GM10248 (cell line): ENCODE measurements around the gene PPP3CB.
"Not testable (repeated sequence)": the region's sequence is repeated elsewhere in the genome, so short reads cannot be mapped to it uniquely, and the experiment has no call there.

ENCODE experiments used
- CTCF ChIA-PET: fragments of 300-600 bp; sonication (Branson Sonifier 250); formaldehyde crosslinking; extraction: SDS; loops from one replicate; lab custom pipeline; 2021; ENCODE audit warnings: antibody characterized with exemption; lab: Yijun Ruan, JAX
- POLR2A ChIA-PET: fragments of 350-650 bp; sonication (Branson Sonifier 250); formaldehyde crosslinking; extraction: SDS; loops from one replicate; lab custom pipeline; 2020; ENCODE audit warnings: antibody characterized with exemption; lab: Yijun Ruan, JAX
- DNase-seq: peaks from one replicate; pipeline ENCODE4 v3.0.0; 2012; ENCODE audit errors: extremely low spot score
- TF ChIP-seq, protein P1 (sequence below): IDR thresholded peaks from 2 replicates; pipeline ENCODE4 v1.5.1; 2012; ENCODE audit warnings: mild to moderate bottlenecking, low read depth; ENCODE audit errors: extremely low read depth, missing control alignments, control extremely low read depth

The PPP3CB gene

DNA sequence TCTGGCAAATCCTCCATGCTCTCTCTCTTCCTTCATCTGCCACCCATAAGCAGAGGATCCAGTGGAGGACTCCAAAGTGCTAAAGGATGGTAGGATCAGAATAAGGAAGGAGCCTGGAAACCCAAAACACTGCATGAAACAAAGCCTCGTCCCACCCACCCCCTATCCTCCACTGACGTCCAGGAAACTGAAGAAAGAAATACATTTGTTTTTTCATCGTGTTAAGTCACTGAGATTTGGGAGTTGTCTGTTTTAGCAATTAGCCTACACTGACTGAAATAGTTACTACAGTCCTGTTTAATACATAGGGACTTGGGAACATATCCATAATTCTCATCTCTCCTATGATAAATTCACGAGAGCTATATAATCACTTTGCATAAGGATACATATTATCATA, 96.8 kb downstream of the PPP3CB start:
- no peak for DNase-seq
- POLR2A ChIA-PET: no interaction called here
- TF ChIP-seq, protein P1, sequence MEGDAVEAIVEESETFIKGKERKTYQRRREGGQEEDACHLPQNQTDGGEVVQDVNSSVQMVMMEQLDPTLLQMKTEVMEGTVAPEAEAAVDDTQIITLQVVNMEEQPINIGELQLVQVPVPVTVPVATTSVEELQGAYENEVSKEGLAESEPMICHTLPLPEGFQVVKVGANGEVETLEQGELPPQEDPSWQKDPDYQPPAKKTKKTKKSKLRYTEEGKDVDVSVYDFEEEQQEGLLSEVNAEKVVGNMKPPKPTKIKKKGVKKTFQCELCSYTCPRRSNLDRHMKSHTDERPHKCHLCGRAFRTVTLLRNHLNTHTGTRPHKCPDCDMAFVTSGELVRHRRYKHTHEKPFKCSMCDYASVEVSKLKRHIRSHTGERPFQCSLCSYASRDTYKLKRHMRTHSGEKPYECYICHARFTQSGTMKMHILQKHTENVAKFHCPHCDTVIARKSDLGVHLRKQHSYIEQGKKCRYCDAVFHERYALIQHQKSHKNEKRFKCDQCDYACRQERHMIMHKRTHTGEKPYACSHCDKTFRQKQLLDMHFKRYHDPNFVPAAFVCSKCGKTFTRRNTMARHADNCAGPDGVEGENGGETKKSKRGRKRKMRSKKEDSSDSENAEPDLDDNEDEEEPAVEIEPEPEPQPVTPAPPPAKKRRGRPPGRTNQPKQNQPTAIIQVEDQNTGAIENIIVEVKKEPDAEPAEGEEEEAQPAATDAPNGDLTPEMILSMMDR: no peak
- CTCF ChIA-PET: interaction anchor here (1.1 kb wide), 1 partner anchor 22 kb away, joined by 3 read pairs; no protein-coding TSS in a partner anchor

DNA sequence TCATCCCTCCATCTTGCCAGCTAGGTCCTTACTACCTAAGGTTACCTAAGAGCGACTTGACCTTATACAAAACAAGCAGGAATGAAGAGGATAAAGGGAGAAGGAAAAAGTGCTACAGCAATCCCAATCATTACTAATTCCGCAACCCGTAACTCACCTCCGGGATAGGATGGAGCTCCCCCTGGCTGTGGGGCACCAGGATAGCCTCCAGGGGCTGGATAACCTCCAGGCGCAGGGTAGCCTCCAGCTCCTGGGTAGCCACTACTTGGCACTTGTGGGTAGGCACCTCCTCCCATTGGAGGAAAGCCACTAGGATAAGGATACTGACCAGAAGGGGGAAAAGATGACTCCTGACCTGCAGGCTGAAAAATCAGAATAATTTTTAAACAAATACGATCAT, 97.8 kb downstream of the PPP3CB start:
- TF ChIP-seq, protein P1: no peak
- no peak for DNase-seq
- CTCF ChIA-PET: interaction anchor here (1.1 to 1.4 kb wide), 2 partner anchors 15 to 66 kb away, joined by 3 to 4 read pairs; no protein-coding TSS in a partner anchor
- POLR2A ChIA-PET: no interaction called here

DNA sequence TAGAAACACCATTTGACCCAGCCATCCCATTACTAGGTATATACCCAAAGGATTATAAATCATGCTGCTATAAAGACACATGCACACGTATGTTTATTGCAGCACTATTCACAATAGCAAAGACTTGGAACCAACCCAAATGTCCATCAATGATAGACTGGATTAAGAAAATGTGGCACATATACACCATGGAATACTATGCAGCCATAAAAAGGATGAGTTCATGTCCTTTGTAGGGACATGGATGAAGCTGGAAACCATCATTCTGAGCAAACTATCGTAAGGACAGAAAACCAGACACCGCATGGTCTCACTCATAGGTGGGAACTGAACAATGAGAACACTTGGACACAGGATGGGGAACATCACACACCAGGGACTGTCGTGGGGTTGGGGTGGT, 101.5 kb downstream of the PPP3CB start:
- POLR2A ChIA-PET, DNase-seq, CTCF ChIA-PET: not testable (repeated sequence)

DNA sequence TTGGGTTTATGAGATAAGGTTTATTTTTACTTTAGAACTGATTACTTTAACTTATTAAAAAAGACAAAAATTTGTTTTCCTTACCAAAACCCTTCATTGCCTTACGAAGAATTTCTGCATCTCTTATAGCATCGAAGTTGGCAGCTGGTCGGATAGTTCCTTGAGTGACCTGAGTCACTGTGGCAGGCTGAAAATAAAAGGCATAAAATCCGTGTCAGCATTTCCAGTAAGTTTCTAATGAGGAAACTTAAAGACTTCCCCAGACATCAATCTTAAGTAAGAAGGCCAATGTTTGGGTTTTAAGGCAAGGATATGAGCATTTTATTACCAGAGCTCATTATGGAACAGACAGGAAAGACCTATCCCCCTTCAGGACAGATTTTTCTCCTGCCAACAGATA, 107.6 kb downstream of the PPP3CB start:
- no peak for DNase-seq
- ChIA-PET POLR2A (no interaction called here), CTCF (no interaction called here)
- TF ChIP-seq, protein P1: no peak

DNA sequence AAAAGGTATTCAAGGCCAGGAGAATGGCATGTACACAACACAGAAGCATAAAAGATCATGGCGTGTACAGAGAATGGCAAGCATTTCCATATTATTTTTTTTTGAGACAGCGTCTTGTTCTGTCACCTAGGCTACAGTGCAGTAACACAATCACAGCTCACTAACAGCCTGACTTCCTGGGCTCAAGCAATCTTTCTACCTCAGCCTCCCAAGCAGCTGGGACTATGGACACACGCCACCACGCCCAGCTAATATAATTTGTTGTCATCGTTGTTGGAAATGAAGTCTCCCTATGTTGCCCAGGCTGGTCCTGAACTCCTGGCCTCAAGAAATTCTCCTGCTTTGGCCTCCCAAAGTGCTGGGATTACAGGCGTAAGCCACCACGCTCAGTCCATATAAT, 109.2 kb downstream of the PPP3CB start:
- CTCF ChIA-PET: interaction anchor here (1.0 kb wide), 1 partner anchor 11 kb away, joined by 4 read pairs; no protein-coding TSS in a partner anchor
- TF ChIP-seq, protein P1: no peak
- POLR2A ChIA-PET: no interaction called here
- no peak for DNase-seq
